Gastrocnemius medialis (tissue), 4 donors: ENCODE data around the gene KDM4B. TPM values are rescaled to one million over a fixed set of nuclear protein-coding genes. Genes with fewer than 3 reads are reported as not detected.

Experiments
- ATAC-seq, 2 donors: fragments of 150-250 bp; one replicate each; pipeline ENCODE4 v1.9.1; 2016
- DNase-seq, 2 donors: peaks; one replicate each; pipeline ENCODE4 v3.0.0-alpha.2; 2019
- H3K27ac ChIP-seq, 4 donors: fragments of 200-600 bp; sonication (generic); 1 replicate in 1 of 4; 2 replicates in 3 of 4; pipeline ENCODE4 v1.5.1; 2016 to 2018; ENCODE audit warnings: mild to moderate bottlenecking in 2 of 4, moderate library complexity in 1 of 4
- H3K27me3 ChIP-seq, 3 donors: fragments of 200-600 bp; sonication (generic) in 2 of 3; 1 replicate in 1 of 3; 2 replicates in 2 of 3; pipeline versions ENCODE4 v1.5.1 to v1.6.0; 2016 to 2019; ENCODE audit warnings: mild to moderate bottlenecking in 1 of 3, moderate library complexity in 1 of 3
- H3K36me3 ChIP-seq, 2 donors: fragments of 200-600 bp; sonication (generic) in 1 of 2; one replicate each; pipeline ENCODE4 v1.5.1; 2017 to 2018
- H3K4me1 ChIP-seq, 2 donors: fragments of 200-600 bp; sonication (generic) in 1 of 2; one replicate each; pipeline ENCODE4 v1.5.1; 2016 to 2017; ENCODE audit warnings: mild to moderate bottlenecking in 2 of 2
- H3K4me3 ChIP-seq, 4 donors: fragments of 200-600 bp; sonication (generic) in 3 of 4; 1 replicate in 1 of 4; 2 replicates in 3 of 4; pipeline ENCODE4 v1.5.1; 2016 to 2019; ENCODE audit warnings: mild to moderate bottlenecking in 2 of 4
- H3K9me3 ChIP-seq, 3 donors: fragments of 200-600 bp; sonication (generic) in 2 of 3; 1 replicate in 1 of 3; 2 replicates in 2 of 3; pipeline ENCODE4 v1.5.1; 2016 to 2019
- POLR2A ChIP-seq, 2 donors: fragments of 450-650 bp; IDR thresholded peaks; one replicate each; pipeline ENCODE4 v1.6.1; 2017; ENCODE audit warnings: antibody characterized with exemption in 2 of 2, mild to moderate bottlenecking in 2 of 2, moderate library complexity in 2 of 2
- in situ Hi-C, 4 donors: fragments of 200-750 bp; cut with MboI; loops; one replicate each; pipeline versions ENCODE4 v1.15.0 to v1.8.0; 2017; ENCODE audit warnings: low sequenced_read_pairs in 4 of 4
- intact Hi-C: fragments of 100-400 bp; cut with DNase I; formaldehyde crosslinking; loops from one replicate; pipeline ENCODE4 v1.15.1; 2023; ENCODE audit warnings: low total_unique reads
- total RNA-seq, 4 donors: library from RNA; depleted of rRNA; stranded (reverse); fragments of >200 nt; gene quantifications; one replicate each; pipeline versions ENCODE4 v1.1.0 to v1.2.3, GENCODE V29; 2016
- TF ChIP-seq, protein P1 (sequence below), 5 experiments: fragments of 450-650 bp in 3 of 5; fragments of 200-600 bp in 2 of 5; sonication (generic) in 2 of 5; IDR thresholded peaks in 4 of 5; conservative IDR thresholded peaks in 1 of 5; 1 replicate in 4 of 5; 2 replicates in 1 of 5; pipeline ENCODE4 v1.5.1; 2016 to 2019; ENCODE audit warnings: antibody characterized with exemption in 5 of 5, mild to moderate bottlenecking in 3 of 5, moderate library complexity in 3 of 5

Gene KDM4B
- total RNA-seq, 4 donors from 2014 or later = 40.9 to 61.4 (median 46.4) TPM

DNA sequence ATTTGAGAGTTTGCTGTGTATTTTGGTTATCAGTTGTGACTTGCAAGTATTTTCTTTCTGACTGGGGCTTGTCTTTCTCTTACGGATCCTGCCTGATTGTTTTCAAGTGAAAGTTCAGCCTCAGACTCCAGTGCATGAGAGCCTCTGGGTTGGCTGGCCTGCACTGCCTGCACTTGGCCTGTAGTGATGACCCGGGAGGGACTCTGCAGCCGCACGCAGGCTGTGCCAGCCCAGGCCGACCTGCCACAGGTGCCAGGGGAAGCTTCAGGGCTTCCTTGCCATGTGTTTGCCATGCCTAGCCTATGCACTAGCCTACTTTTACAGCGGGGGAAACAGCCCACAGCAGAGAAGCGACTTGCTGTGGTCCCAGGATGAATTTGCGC lies 77.0 kb downstream of the KDM4B start:
- Histone ChIP-seq H3K4me3 (no peak overlapping the region), H3K27ac (peak overlapping the region; percentile 58 to 83 (median 70)), H3K36me3 (peaks cover 0 to 8% of the 10 kb centered on the region in 2 donors), H3K27me3 (no peaks in the 10 kb centered on the region), H3K4me1 (peaks cover 43 to 45% of the 10 kb centered on the region in 2 donors), H3K9me3 (no peaks in the 10 kb centered on the region)
- in situ Hi-C loops (no loop called here), intact Hi-C loops (loop anchor here (10.0 kb wide), 1 partner anchor 79 kb away; no protein-coding TSS in a partner anchor)
- TF ChIP-seq, protein P1, sequence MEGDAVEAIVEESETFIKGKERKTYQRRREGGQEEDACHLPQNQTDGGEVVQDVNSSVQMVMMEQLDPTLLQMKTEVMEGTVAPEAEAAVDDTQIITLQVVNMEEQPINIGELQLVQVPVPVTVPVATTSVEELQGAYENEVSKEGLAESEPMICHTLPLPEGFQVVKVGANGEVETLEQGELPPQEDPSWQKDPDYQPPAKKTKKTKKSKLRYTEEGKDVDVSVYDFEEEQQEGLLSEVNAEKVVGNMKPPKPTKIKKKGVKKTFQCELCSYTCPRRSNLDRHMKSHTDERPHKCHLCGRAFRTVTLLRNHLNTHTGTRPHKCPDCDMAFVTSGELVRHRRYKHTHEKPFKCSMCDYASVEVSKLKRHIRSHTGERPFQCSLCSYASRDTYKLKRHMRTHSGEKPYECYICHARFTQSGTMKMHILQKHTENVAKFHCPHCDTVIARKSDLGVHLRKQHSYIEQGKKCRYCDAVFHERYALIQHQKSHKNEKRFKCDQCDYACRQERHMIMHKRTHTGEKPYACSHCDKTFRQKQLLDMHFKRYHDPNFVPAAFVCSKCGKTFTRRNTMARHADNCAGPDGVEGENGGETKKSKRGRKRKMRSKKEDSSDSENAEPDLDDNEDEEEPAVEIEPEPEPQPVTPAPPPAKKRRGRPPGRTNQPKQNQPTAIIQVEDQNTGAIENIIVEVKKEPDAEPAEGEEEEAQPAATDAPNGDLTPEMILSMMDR (IDR thresholded peaks at IDR 0.05 in 4 of 5, conservative IDR thresholded peaks at IDR 0.05 in 1 of 5) = no peak
- TF ChIP-seq POLR2A (IDR thresholded peaks at IDR 0.05) = no peak
- ATAC-seq (peak; percentile 1 to 4), DNase-seq (no peak)

DNA sequence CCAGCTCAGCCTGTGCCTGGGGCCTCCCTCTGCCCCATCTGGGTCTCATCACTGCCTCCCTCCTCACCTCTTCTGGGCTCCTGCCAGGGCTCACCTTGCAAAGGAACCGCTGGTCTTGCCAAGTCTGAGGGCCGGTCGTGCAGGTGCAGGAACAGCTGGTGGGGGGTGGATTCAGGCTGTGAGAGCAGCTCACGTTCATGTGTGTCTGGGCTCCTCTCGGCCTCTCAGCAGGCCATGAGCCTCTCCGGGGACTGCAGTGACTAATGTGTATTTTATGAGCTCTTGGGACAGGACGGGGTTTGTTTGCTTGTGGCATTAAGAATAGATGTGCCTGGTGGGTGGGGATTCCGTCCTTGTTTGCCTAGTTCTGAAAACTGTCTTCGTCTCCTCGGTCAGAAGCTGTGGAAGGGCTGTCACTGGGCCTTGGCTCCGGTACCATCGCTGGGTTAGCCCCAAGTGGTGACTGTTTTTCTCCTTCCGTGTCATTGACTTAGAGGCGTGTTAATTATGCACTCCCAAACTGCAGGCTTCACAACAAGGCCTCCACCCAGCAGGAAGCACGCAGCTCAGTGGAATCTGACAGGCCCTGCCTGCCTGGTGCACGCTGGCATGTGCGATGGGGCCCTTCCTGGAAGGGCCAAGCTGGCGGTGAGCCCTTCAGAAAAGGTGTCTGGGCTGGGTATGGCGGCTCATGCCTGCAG lies 77.6 kb downstream of the KDM4B start:
- Histone ChIP-seq H3K4me3 (no peak overlapping the region), H3K27ac (peak overlapping the region; percentile 58 to 83 (median 70)), H3K9me3 (no peaks in the 10 kb centered on the region), H3K27me3 (no peaks in the 10 kb centered on the region), H3K36me3 (peaks cover 0 to 6% of the 10 kb centered on the region in 2 donors), H3K4me1 (peaks cover 43 to 45% of the 10 kb centered on the region in 2 donors)
- in situ Hi-C loops (no loop called here), intact Hi-C loops (loop anchor here (10.0 kb wide), 1 partner anchor 78 kb away; no protein-coding TSS in a partner anchor)
- DNase-seq (peak; percentile 59 to 68), ATAC-seq (peak; percentile 67 to 81)
- TF ChIP-seq POLR2A (IDR thresholded peaks at IDR 0.05) = no peak
- TF ChIP-seq, protein P1 (IDR thresholded peaks at IDR 0.05 in 4 of 5, conservative IDR thresholded peaks at IDR 0.05 in 1 of 5) = no peak

DNA sequence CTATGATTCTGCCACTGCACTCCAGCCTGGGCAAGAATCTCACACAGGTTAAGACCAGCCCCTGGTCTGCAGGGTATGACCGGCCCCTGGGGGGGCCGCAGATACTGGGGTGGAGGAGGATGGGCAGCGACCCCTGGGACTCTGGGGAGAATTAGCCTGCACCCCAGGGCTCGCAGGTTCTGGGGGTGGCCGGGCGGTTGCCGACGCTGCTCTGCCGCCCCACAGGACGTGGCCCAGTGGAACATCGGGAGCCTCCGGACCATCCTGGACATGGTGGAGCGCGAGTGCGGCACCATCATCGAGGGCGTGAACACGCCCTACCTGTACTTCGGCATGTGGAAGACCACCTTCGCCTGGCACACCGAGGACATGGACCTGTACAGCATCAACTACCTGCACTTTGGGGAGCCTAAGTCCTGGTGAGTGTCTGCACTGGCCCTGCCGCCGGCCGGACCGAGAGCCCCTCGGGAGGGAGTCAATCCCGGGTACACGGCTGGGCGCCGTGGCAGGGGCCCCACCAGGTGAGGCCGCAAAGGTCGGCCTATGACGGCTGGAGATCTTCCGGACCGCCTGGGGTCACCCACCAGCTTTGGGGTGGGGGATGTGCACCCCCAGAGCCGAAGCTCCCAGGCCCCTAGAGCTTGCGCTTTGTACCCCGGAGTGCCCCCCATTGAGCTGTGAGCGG lies 78.5 kb downstream of the KDM4B start:
- DNase-seq (no peak), ATAC-seq (no peak)
- Histone ChIP-seq H3K4me3 (no peak overlapping the region), H3K9me3 (no peaks in the 10 kb centered on the region), H3K27ac (peak overlapping the region; percentile 58 to 83 (median 70)), H3K27me3 (no peaks in the 10 kb centered on the region), H3K36me3 (peaks cover 0 to 6% of the 10 kb centered on the region in 2 donors), H3K4me1 (peaks cover 43 to 45% of the 10 kb centered on the region in 2 donors)
- TF ChIP-seq, protein P1 (IDR thresholded peaks at IDR 0.05 in 4 of 5, conservative IDR thresholded peaks at IDR 0.05 in 1 of 5) = no peak
- TF ChIP-seq POLR2A (IDR thresholded peaks at IDR 0.05) = no peak
- intact Hi-C loops = loop anchor here (10.0 kb wide), 1 partner anchor 77 kb away; no protein-coding TSS in a partner anchor
- in situ Hi-C loops = no loop called here

DNA sequence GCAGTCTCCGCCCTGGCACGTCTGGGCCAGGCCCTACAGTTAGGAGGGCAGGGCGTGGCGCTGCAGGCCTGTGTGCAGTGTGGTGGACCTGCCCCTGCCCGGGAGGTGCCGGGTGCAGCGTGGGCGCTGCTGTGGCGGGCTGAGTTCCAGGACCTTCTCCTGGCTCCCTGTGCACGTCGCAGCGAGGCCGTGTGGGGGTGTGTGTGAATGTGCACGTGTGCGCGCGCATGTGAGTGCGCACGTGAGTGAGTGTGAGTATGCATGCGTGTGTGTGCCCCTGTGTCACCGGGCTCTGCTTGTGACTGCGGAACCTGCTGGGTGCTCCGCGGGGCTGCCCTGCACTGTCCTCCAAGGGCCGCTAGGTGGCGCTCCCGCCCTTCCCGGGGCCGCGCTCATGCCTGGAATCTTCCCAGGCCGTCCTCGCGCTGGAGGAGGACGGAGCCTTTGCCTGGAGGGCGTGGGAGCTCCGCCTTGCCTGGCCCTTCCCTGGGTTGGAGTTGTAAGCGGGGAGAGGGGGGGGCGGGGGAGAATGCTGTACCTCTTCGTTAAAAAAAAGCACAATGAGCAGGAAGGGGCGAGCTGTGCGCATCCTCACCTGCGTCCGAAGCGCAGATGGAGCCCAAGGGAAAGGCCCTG lies 79.3 kb downstream of the KDM4B start:
- in situ Hi-C loops = no loop called here
- peak; percentile 45 to 76 for DNase-seq
- Histone ChIP-seq H3K4me3 (no peak overlapping the region), H3K27me3 (no peaks in the 10 kb centered on the region), H3K4me1 (peaks cover 43 to 45% of the 10 kb centered on the region in 2 donors), H3K9me3 (no peaks in the 10 kb centered on the region), H3K27ac (peak overlapping the region in 1 of 4 donors; percentile 8), H3K36me3 (peaks cover 0 to 6% of the 10 kb centered on the region in 2 donors)
- ATAC-seq = peak; percentile 53 to 83
- TF ChIP-seq, protein P1 (IDR thresholded peaks at IDR 0.05 in 4 of 5, conservative IDR thresholded peaks at IDR 0.05 in 1 of 5) = peak; percentile 97 to 100 (median 98)
- TF ChIP-seq POLR2A (IDR thresholded peaks at IDR 0.05) = no peak
- intact Hi-C loops = loop anchor here (1.0 to 10.0 kb wide), 3 partner anchors 38 to 107 kb away; no protein-coding TSS in a partner anchor
